Islet of Langerhans (tissue), 1 donor: ENCODE measurements around the gene MMP28.

Source experiments
- FAIRE-seq: peaks from one replicate; lab custom pipeline; 2011; peaks lifted over from hg19 to GRCh38; lab: Jason Lieb, UNC

The MMP28 gene

DNA sequence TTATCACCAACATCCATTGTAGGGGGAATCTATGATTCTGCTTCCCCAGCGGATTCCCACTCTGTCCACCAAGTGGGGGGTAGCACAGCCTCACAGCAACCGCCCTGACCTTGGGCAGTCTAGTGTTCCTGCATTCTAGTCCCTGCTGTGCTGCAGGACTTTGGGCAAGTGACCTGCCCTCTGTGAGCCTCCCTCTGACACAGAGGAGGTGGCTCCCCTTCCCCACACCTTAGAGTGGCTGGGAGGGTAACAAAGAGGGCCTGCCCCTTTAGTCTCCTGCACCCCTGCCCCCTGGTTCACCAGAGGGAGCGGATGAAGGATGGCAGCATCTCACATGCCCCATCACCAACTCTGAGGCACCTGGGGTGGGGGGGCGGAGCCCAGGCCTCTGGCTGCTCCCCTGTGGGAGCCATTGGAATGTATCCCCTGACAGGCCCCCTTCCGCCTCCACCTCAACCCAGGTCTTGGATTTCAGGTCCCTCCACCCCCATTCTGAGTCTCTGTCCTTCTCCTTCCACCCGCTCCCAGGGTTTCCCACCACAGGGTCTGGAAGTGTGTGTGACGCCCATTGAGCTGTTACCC lies 52.5 kb downstream of the MMP28 start:
- no peak for FAIRE-seq

- no peak for FAIRE-seq
Observed at GRCh38 chr17:35742496-35742895, 52.9 kb downstream of the MMP28 start.

- FAIRE-seq, result no peak
Observed at GRCh38 chr17:35740997-35741931, 54.2 kb downstream of the MMP28 start.

DNA sequence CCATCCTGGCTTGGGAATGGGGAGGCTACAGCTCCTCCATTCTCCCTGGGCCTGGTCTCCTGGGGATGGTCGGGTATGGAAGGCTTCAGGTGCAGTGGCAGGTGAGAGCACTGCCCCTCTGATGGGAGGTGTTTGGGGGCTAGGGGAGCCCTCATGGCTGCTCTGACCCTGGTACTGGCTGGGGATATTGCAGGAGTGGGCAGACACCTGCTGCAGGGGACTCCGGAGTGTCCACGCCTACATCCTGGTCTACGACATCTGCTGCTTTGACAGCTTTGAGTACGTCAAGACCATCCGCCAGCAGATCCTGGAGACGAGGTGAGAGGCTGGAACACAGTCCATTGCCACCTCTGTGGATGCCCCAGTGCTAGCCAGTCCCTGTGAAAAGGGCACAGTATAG lies 55.2 kb downstream of the MMP28 start:
- FAIRE-seq, result no peak

DNA sequence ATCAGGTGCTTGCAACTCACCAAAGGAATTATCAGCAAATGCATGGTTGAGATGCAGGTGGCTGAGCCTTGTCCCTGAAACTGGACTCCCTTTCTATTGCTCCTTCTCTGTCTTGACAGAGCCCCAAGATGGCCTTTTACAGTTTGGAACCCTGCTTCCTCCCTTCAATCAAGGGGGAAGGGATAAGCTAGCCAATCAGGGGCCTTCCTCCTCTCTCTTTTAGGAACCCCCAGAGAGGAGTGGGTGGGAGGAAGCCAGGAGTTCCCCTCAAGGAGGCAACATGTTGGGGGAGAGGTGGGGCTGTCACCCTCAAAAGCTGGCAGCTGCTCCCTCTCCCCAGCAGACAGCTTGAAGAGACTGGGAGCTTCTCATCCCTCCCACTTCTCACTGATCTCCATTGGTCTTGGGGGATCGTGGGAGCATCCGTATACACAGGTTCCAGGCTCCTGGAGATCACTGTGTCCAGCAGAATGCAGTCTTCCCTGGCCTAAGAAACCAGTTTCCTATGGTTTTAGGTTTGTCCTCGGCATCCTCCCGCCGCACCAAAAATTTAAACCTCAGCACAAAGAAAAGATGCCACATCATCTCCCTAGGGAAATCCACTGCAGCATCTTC lies 56.8 kb downstream of the MMP28 start:
- FAIRE-seq, result no peak

- FAIRE-seq, result no peak
Observed at GRCh38 chr17:35736236-35736635, 59.2 kb downstream of the MMP28 start.

- no peak for FAIRE-seq
Observed at GRCh38 chr17:35735036-35735805, 60.2 kb downstream of the MMP28 start.

GRCh38 chr17:35734396-35734795 lies 61.0 kb downstream of the MMP28 start:
- no peak for FAIRE-seq

DNA sequence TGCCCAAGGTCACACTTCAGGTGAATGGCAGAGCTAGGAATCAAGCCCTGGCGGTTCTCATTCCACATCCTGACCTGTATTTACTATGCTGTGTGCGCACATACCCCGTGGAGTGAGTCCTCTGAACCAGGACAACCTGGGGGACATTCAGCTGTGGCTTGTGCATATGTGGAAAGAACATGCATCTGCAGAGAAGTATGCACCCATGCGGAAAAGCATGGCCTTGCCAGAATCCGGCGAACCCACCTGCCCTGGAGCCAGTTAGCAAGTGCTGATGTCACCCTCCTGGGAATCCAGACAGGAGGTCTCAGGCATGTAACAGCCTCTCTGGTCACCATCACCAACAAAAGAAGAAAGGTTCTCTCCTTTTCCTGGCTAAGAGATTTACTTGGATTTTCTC lies 62.1 kb downstream of the MMP28 start:
- no peak for FAIRE-seq

DNA sequence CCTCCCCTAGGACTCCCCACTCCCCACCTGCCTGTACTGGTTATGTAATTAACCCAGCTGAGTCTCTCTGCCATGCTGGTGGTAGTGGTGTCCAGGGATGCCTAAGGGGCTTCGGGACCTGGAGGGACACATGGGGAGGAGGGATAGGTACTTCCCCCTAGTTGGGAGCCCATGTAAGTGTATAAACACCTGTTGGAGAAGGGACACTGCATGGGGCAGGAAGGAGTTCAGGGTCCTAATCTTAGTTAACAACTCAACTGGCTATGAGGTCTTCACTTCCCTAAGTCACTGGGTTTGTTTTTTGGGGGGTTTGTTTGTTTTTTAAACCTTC lies 62.7 kb downstream of the MMP28 start:
- no peak for FAIRE-seq

DNA sequence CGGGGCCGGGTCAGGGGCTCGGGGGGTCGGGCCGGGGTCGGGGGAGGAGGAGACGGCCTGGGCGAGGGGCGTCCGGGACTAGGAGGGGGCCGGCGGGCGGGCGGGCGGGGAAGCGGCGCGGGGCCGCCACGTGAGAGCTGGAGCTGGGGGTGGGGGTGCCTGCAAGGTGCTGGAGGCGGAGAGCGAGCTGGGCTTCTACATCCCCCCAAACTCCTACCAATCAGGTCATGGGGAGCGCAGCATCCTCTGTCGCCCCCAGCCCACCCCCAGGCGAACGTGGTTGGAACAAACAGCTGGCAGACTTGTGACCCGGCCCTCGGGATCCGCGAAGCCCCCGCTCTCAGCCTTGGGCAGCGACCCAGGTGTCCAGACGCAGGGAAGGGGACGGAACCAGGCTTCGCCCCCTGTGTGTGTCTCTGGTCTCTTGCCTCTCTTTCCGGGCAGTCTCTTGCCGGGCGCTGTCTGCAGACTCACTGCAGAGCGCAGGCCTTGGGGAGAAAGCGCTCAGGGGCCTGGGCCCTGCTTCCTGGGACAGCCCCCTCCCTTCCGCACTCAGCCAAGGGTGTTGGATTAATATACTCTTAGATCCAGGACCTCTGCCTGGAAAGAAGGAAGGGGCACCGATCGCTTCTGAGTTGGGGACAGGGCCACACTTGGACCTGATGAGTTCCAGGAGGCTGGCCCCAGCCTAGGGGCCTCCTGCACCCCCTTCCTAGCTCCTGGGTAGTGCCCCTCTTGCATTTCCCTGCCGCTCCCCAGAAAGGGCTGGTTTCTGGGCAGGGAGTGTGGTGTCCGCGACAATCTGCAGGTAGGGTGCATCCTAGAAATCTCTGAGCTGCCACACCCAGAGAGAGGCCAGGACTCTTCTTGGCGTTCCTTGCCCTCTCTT lies 63.3 kb downstream of the MMP28 start:
- FAIRE-seq, result no peak

DNA sequence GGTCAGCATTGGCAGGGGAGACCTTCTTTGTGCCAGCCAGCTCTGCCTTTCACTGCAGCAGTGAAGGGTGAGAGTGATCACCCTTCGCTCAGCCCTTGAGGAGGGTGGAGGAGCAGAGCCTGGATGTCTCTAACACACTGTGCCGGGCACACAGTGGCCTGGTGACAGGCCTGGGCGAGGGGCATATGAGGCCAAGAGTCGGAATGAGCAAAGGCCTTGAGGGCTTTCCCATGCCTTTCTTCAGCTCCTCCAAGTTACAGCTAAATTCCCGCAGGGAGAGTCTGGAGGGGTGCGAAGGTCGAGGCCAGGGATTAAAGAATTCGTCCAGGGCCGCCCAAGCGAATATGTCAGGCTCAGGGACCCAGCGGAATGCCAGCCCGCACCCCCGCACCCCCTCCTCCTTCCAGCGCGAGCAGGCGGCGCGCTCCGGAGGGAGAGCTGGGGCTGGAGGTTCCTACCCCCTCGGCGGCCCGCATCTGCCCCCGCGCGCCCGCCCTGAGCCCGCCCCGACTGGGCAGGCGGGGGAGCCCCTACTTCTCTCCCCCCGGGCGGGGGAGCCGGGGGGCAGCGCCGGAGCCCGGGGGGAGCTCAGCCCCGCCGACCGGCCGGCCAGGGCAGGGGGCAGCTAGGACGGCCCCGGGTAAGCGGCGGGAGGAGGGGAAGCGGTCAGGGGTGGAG lies 64.1 kb downstream of the MMP28 start, which contains the start of gene RASL10B:
RASL10B (plus strand) TSS at position 401 of the 678 bp plus-strand sequence. CDS start 3,546 bp downstream, outside the sequence.
- FAIRE-seq, result no peak

DNA sequence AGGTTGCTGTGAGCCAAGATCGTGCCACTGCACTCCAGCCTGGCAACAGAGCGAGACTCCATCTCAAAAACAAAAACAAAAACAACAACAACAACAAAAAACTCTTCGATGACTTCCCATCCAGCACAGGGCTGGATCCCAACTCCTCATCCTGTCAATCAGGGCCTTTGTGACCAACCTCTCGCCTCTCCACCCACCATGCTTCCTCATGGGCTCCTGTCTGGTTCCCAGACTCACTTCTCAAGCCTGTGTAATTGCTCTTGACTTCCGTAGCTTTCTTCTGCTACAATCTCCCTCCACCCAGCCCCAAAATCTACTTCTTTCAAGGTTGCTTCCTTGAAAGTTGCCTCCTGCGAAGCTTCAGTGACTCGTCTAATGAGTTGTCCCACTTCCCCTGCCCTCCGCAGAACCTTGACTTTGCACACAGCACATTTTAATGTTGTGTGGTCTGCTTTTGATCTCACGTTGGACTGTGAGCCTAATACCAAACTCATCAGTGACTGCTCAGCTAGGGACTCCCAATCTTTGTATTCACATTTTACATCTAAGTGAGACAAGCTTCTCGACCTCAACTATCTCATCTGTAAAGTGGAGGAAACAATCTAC lies 64.9 kb downstream of the MMP28 start:
- no peak for FAIRE-seq

- no peak for FAIRE-seq
Observed at GRCh38 chr17:35729405-35729833, 66.0 kb downstream of the MMP28 start.

DNA sequence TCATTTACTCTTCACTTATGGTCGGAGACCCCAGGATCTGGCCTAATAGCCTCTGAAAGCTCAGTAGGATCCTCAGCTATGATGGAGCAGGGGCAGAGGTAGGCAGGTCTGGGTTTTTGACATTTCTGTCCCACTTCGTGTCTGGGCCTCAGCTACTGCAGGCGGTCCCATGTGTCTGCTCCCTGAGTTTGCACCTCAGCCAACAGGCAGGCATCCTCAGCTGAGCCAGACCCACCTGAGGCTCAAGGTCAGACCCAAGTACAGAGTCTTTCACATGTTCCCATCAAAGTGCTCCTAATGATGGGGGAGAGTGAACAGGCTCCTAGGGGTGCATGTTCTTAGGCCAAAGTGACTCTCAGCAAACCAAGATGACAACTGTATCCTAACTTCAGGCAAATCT lies 66.9 kb downstream of the MMP28 start:
- no peak for FAIRE-seq

- FAIRE-seq, result no peak
Observed at GRCh38 chr17:35727635-35728034, 67.8 kb downstream of the MMP28 start.

DNA sequence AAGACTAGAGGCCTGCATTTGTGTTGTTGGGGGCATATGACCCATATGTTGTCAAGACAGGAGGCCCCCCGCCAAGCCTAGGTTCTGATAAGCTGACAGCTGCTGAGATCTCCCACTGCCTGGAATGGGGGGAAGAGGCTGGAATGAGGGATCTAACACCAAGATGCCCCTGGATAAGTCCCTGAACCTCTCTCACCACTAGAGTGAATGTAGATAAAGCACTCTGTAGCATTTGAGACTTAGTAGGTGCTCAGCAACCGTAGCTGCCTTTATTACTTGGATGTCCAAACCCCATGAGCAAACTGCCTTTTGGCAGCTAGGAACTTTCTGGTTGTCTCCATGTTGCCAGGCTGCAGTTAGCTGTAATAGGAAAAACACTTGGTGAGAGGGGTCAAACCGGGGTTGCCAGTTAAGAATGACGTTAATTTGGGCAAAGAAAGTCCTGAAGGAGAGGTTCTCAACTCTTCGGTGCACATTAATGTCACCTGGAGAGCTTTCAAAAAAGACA lies 68.4 kb downstream of the MMP28 start:
- FAIRE-seq, result no peak

DNA sequence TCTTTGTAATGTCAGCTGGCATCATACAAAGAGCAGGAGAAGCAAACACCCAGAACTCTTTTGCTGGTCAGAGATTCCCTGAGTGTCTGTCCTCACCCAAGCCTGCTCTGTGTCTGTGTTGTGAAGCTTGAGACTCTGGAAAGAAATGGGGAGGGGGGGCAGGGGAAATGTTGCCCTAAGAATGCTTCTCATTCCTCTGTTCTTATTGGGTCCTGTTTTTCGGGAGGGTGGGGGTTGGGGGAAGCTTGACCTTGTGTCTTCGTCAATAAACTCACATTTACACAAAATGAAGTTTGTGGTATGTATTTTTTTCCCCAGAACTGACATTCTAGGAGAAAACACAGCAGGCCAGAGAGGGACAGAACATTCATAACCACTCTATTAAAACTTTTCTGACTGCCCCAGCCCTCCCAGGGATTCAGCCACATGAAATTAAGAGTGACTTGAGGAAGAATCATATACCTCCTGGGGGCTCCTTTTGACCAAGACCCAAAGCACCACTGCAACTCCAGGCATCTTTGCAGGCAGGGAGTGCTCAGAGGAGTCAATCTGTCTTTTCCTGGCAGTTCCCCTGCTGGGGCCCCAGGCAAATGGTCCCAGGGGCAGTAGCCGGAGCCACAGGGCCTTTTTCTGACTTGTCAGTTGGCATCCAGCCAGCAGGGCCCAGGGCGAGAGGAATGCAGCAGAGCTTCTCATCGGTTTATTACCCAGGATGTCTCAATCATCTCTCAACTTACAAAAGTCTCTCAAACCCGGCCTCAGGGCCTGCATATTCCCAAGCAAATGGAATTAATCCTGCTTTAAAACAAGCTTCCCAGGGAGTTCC lies 69.1 kb downstream of the MMP28 start:
- no peak for FAIRE-seq

DNA sequence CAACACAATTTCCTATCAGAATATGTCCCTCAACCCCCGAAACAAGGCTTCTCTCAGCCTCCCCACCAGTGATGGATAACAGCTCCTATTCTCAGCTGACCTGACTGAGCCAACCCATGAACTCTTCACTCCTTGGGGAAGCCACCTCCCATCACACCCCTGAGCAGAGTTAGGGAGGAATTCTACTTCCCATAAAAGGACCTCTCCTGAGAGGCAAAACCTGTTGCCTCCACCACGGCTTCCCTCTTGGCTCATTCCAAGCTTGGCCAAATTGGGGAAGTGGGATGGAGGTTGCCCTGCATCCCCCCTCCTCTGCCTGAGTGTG lies 69.7 kb downstream of the MMP28 start:
- FAIRE-seq, result no peak

DNA sequence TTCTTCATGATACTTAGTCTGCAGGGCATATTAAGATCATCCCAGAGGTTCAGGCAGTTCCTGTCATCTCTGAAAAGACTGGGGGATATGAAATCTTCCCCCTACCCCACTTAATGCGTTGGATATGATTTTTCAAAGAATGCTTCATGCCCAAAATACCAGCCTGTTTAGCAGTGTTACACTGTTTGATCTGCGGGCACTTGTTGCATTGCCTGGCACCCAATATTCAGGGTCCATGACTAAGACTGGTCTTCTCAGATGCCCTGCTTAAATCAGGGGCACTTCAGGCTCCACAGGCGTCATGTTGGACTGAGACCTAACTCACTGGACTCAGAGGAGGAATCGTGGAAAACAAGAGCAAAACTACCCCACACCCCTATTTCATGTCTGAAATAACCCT lies 70.4 kb downstream of the MMP28 start:
- FAIRE-seq, result no peak
